HK-2 (cell line): Measurements from ENCODE around the gene ACSL5.
A peak's percentile ranks its signal among the peaks of the same experiment; 100 is the strongest.
"Not testable (repeated sequence)": the region's sequence is repeated elsewhere in the genome, so short reads cannot be mapped to it uniquely, and the experiment has no call there.

Experiments used
- DNase-seq: peaks from one replicate; pipeline ENCODE4 v3.0.0-alpha.2; 2018; ENCODE audit not compliant: unreplicated experiment

Gene ACSL5

DNA sequence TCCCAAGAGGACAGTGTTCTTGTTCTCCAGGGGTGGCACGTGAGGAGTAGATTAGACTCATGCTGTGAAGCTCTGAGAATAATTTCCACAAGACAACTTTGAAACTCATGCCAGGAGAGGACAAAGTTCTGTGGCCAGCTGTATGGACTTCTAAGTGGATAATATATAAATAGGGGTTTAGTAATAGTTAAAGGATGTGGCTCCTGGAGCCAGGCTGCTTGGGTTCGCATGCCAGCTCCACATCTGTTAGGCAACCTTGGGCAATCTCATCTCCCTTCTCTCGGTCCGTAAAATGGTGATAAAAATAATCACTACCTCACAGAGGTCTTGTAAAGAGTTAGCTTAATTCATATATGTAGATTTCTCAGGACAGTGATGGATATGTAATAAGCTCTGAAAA is 35.8 kb downstream of the ACSL5 start:
- no peak for DNase-seq

DNA sequence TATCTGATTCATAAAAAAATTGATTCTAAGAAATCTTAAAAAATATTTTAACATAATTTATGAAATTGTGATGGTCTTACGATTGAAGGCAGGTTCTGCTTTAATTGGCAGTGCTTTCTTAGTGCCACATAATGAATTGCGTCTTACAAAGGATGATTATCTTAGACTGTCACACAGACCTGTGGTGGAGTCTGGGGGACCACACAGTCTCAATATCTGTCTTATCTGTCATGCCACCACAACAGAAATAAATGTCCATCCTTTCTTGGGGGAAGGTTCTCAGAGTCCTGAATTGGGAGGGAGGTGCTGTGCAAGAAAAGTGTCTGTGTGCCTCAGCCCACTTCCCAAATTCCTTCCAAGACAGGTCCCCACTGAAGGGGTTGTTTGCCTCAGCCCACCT is 38.8 kb downstream of the ACSL5 start:
- DNase-seq: no peak

DNA sequence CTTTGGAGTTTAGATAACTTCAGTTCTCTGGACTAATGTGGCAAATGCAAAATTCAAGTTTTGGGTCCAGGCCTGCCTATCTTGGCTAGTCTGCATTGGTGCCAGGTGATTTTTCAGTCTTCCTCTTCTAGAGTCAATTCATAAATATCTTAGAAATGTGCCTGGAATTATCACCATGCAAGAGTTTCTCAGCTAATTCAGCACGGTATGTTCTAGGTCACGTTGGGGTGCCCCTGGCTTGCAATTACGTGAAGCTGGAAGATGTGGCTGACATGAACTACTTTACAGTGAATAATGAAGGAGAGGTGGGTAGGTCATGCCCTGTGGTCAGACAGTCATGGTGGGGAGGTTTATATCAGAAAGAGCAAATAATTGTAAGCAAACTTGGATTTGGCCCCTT is 47.8 kb downstream of the ACSL5 start:
- DNase-seq: no peak

DNA sequence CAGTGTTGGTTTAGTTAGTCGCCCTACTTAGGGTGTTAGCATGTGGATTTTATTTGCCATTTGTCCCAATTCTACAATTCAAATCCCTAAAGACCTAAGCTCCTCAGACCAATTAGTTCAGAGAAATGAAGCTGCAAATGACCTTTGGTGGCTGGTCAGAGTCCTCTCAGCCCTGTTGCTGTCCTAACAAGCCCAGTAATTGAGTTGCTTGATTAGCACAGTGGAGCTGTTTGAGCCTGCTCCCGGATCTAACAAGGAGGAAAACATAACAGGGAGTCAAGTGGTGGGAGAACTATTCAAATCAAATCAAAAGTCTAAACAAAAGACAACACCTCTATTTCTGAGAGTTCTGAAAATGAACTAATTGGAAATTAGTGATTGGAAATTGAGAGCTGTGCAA is 50.7 kb downstream of the ACSL5 start:
- DNase-seq: no peak

DNA sequence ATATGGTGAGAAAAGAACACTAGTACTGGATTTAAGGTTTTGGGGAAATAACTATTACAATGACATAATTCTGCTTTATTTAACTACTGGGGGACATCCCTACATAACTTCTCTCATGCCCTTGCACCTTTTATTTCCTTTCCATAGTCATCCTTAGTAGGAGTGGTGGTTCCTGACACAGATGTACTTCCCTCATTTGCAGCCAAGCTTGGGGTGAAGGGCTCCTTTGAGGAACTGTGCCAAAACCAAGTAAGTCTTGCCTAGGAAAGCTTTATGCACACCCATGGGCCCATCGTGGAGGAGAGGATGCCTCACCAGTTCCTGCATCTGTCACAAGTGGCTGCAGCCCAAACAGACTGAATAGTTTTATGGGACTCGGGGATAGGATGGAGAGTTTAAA is 52.2 kb downstream of the ACSL5 start:
- no peak for DNase-seq

DNA sequence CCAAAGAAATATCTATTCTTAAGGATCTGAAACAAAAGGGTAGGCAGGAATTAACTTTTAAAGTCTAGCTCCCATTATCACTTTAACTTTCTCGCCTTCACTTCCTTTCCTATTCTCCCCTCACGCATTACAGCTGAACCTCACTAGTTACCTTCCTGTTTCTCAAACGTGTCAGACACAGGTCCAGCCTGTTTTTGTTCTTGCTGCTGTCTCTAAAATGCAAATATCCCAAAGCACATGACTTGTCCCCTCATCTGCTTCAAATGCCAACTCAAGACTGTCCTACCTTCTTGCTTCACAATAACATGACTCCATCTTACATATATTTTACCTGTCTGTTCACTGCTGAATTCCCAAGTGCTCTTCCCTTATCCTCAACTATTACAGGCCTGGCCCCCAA is 55.2 kb downstream of the ACSL5 start:
- no peak for DNase-seq

DNA sequence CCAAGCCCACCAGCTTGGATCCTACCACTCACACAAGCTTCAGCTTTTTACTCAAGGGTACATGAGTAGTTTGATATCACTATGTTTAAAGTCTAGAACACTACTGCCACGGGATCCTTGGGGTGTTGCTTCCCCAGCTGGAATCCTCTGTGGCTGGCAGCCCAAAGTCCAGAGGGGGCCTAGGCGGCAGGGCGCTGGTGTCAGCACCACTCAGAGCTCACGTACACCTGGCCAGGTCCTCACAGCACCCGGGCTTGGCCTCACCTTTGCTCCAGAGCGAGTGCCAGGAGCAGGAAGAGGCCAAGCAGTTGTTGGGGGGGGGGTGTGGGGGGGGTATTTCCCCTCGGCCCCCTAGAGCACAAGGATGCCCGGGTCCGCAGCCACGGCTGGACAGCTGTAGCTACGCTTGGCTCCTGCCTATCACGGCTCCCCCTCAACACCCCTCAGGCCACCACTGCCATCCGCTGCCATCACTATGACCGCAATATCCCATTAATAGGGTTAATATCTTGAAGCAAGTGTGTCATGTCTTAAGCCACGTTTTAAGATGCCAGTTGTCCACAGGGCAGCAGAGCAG is 55.8 kb downstream of the ACSL5 start:
- DNase-seq: no peak

DNA sequence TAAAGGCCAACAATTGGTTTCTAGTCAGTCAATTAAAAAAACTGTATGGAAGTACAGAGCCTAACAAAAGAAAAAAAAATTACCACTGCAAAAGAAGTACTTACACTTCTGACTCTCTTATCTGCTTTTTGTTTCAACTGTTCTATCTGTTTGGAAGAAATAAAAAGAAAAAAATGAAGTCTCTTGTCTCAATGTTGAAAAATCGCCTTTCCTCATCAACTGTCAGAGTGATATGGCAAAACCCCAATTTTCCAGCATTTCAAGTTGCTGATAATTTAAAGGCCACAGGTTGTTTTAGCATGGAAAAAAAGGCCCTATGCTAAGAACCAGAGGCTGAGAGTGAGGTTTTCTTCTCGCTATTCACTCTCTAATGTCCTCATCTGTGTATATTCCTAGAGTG is 59.2 kb downstream of the ACSL5 start:
- DNase-seq: no peak

DNA sequence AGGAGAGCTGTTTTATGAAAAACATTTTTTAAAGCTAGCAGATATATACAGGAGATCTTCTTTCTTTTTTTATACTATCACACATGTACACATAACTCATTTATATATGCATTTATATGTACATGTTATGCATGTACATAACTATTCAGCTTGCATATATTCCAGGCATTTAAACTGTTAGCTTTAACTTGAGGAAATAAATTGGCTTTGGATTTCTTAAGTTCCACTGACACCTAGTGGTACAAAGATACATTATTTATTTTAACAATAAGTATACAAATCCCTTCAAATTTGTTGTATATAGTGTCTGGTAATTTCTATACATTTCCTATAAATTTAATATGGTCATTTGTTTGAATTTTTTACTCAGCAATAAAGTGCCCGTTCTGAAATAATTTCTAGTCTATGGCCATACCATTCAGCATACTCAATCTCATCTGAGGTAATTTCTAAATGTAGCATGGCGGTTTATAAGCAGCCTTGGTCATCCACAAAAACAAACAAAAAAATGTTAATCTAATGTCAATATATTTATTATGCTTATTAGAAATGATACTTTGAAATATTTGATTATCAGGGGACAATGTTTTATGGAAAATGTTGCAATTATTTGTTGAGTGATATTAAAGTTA is 61.2 kb downstream of the ACSL5 start:
- no peak for DNase-seq

DNA sequence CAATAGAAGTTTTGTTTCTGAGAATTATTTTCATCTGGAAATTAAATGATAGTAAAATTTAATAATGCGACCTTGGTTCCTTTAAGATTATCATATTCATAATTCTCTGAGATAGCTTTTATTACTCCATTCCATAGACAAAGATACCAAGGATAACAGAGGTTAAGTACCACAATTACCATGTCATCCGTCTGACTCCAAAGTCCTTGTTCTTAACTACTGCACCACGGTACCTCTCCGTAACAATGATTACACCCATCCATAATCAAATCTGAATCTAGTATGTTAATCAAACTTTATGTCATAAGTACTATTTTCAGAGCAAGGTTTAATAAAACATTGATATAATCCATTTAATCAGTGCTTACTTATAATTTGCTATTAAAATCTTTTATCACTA is 64.4 kb downstream of the ACSL5 start:
- DNase-seq: no peak

DNA sequence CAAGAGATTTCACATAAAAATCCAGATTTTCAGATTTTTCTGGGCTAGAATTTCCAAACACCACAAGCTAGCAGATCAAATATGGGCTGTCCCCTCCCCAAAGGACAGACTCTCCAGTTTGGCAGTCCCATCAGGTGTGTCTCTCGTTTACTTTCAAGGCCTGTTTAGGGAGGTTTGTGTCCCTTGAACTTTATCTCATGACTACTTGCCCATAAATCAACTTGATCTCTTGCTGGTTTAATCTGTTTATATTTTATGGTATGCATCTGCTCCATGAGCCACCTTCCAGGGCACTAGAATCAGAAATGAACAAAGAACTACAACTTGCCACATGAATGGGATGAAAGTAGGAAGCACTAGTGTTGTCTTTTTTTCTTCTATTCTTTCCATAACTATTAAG is 67.6 kb downstream of the ACSL5 start:
- no peak for DNase-seq

DNA sequence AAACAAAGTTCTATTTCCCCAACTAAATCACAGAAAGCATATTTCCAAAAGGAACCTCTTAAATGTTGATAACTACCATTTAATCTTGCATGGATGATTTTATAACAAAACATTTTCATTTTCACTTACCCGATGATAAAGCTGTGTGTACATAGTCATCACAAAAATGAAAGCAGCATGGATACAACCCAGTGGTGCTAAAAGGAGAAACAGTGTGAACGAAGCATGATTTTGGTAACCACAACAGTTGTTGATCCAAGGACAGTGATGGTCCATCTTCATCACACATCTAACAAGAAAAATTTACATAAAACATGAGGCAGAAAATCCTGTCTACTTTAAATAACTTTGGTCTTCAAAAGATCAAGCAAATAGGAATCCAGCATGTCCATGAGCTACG is 68.1 kb downstream of the ACSL5 start:
- DNase-seq: no peak

DNA sequence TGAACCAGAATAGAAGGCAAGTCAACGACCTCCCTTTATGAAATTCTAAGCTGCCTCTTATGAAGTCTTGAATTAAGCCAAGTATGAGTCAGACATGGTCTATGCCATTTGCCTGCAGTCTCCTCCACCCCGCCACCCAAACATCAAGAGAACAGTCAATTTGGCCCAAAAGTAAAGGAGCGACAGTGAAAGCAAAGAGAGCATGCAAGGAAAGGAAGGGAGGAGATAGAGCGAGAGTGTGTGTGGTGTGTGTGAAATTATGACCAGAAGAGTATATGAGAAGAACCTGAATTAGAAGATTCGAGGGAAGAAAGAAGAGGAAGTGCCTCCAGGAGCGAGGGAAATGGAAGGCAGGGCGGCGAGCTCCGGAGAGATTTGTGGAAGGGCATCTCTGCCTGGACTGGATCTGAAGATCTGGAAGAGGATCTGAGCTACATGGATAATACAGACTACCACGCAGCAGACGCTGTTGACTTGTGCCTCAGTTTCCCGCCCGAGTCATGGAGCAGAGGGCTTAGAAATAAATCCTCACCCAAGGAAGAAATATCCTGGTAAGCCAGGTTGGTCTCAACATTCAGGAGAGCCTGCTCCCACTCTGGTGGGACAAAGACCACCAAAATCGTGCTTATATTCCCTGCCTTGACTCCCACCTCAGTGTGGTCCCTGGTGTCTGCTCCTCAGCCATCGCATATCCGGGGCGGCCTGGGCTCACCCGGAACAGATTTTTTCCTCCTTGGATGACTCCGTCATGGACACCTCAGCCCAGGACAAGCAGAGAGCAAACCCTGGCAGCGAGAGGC is 72.3 kb downstream of the ACSL5 start:
- DNase-seq: peak; percentile 20

DNA sequence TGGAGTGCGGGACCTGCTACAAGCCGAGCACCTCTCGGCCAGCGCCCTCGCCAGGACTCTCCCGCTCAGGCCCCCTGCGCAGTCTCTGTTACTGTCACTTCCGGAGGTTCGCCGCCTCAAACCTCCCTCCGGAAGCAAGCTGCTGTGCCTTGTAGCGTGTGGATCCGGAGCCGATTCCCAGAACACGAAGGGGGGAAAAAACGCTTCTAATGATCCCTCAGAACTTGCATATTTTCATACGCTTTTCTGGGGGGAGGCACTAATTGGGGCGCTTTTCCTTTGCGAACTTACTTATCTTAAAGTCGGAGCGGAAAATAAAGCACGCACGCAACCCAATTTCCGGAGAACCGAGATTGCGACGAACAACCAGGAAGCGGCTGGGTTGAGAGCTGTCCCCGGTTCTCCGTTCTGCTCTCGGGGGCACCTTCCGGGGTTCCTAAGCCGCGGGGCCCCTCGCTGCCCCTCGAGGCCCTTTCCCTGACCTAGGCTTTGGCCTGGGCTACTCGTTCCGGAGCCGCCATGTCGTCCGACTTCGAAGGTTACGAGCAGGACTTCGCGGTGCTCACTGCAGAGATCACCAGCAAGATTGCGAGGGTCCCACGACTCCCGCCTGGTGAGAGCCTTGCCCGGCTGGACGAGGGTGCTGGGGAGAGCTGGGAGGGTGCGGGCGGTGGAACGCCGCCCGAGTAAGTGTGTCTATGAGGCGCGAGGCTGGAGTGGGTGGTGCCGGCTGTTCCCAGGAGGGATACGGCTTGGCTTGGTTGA is 73.1 kb downstream of the ACSL5 start, which contains the start of the genes VTI1A and ZDHHC6:
Gene VTI1A (plus strand): TSS at position 361 of the 765 bp plus-strand sequence. CDS start 159 bp downstream, at position 520.
Gene ZDHHC6 (minus strand): TSS at position 60 of the 765 bp plus-strand sequence. CDS start 1,478 bp downstream, outside the sequence.
- peak; percentile 90 for DNase-seq

DNA sequence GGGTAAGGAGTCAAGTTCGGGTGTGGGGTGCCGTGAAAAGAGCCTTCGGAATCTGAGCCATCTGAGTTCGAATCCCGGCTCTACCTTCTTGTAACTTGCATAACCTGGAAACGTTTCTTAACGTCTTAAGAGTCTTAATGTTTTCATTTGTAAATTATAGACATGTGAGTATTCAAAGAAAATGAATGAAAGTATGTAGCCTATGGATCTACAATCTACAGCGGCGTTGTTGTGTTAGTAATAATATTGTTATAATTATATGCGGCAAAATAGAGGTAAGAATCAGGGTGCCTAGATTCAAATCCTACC is 73.7 kb downstream of the ACSL5 start:
- no peak for DNase-seq

DNA sequence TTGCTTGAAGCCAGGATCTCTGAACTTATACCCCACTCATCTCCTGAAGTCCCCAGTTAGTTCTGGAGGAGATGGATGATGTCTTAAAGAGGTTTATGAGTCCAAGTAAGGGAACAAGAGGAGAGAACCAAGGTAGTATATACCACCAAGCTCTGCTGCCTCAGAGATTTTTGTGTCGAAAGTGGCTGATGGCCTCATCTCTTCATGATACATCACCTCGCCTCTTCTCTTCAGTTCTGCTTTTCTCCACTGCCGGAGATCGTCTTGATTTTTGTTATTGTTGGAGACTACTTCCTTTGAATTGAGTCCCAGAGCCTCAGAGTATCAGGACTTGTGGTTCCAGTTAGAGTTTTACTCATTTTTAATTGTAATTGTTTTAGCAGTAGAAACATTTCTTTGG is 75.0 kb downstream of the ACSL5 start:
- no peak for DNase-seq

DNA sequence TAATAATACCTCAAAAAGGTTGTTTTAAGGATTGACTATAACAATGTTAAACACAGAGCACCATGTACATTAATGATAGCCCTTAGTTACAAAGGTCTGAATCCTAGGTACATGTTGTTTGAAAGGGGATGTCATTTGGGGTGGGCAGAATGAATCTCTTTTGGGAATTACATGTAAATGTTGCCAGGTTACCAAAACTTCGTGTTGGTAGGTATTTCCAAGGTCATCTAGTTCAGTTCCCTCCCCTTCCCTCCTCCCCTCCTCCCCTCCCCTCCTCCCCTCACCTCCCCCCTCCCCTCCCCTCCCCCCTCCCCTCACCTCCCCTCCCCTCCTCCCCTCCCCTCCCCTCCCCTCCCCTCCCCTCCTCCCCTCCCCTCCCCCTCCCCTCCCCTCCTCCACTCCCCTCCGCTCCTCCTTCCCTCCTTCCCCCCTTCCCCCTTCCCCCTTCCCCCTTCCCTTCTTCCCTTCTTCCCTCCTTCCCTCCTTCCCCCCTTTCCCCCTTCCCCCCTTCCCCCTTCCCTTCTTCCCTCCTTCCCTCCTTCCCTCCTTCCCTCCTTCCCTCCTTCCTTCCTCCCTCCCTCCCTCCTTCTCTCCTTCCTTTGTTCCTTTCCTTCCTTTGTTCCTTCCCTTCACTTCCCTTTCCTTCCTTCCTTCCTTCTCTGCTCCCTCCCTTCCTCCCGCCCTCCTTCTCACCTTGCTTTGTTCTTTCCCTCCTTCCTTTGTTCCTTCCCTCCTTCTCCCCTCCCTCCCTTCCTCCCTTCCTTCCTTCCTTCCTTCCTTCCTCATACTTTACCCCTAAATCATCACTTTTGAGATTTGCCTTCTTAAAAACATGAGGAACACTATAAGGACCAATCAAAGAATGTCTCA is 81.2 kb downstream of the ACSL5 start:
- DNase-seq: no peak

DNA sequence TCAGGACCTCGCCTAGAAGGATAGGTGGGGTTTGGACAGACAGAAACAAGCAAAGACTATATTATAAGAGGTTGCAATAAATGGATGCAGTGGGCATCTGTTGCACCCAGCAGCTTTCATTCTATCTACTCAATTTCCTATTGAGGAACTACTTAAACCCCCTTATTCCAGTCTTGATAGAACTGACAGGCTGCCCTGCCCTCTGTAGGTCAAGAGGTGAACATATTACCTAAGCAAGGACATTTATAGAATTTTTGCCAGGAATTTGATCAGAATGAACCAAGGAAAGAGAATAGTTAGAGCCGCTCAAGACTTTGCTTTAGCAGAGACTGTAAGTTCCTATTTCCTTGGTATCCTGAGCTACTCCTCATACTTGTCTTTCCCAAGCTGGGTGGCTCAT is 82.6 kb downstream of the ACSL5 start:
- DNase-seq: no peak

DNA sequence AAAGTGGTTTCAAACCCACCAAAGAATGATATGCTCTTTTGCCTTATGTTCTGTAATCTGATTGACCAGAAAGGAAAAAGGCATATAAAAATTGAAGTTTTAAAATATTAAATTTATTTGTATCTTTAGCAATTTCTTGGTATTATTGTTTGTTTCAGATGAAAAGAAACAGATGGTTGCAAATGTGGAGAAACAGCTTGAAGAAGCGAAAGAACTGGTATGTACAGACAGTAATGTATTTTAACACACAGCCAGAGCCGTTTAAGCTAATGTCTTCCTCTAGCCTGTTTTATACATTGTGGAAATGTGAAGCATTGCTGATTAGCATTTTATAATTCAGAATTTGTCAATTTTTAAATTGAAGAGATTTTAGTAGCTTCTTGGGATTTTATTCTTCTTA is 86.5 kb downstream of the ACSL5 start:
- DNase-seq: no peak

DNA sequence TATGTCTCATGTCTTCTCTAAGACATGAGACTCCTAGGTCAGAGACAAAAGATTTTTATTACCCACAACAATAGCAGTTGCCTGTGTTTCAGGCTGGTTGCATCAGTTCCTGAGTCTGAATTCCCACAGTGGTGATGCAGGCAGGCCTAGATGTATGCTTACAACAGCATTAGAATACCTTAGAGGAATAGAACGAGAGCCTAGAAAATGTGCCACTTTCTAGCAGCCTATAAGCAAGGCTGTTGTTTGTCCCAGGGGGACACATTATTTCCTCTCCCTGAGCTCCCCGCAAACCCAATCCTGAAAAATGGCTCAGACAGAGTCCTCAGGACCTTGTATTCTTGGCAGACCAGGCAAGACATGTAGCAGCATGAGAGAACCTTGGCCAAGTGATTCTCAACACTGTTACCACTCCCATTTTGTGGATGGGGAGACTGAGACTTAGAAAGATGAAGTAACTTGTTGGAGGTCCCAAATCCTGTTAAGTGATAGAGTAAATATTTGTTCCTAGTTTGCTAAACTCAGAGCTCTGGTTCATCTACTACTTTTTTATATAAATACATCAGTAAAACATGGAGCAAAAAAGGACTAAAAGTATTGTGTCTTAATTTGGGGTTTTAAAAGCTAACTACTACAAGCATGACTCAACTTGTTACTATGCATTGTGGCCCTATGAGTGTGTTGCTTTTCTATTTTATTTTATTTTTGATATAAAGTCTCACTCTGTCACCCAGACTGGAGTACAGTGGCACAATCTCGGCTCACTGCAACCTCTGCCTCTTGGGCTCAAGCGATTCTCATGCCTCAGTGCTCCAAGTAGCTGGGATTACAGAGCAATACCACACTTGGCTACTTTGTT is 87.3 kb downstream of the ACSL5 start:
- peak; percentile 29 for DNase-seq

DNA sequence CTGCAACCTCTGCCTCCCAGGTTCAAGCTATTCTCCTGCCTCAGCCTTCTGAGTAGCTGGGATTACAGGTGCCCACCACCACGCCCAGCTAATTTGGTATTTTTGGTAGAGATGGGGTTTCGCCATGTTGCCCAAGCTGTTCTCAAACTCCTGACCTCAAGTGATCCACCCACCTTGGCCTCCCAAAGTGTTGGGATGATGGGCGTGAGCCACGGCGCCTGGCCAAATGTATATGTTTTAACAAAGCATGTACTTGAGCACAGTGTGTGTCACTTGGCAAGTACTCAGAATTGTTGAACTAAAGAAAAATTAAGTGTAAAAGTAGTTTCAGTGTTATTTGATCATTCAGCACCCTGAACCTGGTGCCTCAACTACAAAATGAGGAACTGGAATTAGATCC is 90.2 kb downstream of the ACSL5 start:
- not testable (repeated sequence) for DNase-seq
